Measurements from ENCODE around the gene DDX19B. TPM values are rescaled to one million over a fixed set of nuclear protein-coding genes. Genes with fewer than 3 reads are reported as not detected.
"Not testable (repeated sequence)": the region's sequence is repeated elsewhere in the genome, so short reads cannot be mapped to it uniquely, and the experiment has no call there.

Gene DDX19B
- total and polyA plus RNA-seq, 8 donors = 9.8 to 34.3 (median 23.1) TPM

DNA sequence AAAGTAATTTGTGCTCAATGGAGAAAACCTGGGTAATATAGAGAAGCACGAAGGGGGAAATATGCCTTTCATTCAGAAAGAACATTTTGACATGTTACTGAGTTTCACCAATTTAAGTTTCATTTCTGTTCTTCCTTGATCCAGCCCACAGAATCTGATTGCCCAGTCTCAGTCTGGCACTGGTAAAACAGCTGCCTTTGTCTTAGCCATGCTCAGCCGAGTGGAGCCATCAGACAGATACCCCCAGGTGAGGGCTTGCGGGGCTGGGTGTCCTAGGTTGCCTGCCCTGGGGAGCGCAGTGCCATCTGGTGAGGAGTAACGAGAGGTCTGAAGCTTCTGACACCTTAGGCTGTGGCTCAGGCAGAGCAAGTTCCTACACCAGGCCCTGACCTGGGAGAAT is 65.4 kb downstream of the DDX19B start:
- no peaks in the 10 kb centered on the region for H3K9me3 ChIP-seq
- no peak for TF ChIP-seq EP300 (IDR thresholded peaks at IDR 0.05)
- TF ChIP-seq, protein P1, sequence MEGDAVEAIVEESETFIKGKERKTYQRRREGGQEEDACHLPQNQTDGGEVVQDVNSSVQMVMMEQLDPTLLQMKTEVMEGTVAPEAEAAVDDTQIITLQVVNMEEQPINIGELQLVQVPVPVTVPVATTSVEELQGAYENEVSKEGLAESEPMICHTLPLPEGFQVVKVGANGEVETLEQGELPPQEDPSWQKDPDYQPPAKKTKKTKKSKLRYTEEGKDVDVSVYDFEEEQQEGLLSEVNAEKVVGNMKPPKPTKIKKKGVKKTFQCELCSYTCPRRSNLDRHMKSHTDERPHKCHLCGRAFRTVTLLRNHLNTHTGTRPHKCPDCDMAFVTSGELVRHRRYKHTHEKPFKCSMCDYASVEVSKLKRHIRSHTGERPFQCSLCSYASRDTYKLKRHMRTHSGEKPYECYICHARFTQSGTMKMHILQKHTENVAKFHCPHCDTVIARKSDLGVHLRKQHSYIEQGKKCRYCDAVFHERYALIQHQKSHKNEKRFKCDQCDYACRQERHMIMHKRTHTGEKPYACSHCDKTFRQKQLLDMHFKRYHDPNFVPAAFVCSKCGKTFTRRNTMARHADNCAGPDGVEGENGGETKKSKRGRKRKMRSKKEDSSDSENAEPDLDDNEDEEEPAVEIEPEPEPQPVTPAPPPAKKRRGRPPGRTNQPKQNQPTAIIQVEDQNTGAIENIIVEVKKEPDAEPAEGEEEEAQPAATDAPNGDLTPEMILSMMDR (IDR thresholded peaks at IDR 0.05) = no peak
- no peak for TF ChIP-seq POLR2AphosphoS5 (IDR thresholded peaks at IDR 0.05)
- TF ChIP-seq POLR2A (IDR thresholded peaks at IDR 0.05) = no peak
- no peaks in the 10 kb centered on the region for H3K4me1 ChIP-seq
- intact Hi-C loops (cut with DNase I; ENCODE audit: low total_unique reads) = no loop called here
- no peak for DNase-seq
- H3K4me3 ChIP-seq = no peak overlapping the region
- WGBS, 5 donors = 90 to 92% (median 91%) methylated on average over 5 of the region's 5 CpGs
- H3K27me3 ChIP-seq = no peaks in the 10 kb centered on the region
- peaks cover 70 to 100% (median 100%) of the 10 kb centered on the region in 4 donors for H3K36me3 ChIP-seq
- H3K27ac ChIP-seq = no peak overlapping the region

DNA sequence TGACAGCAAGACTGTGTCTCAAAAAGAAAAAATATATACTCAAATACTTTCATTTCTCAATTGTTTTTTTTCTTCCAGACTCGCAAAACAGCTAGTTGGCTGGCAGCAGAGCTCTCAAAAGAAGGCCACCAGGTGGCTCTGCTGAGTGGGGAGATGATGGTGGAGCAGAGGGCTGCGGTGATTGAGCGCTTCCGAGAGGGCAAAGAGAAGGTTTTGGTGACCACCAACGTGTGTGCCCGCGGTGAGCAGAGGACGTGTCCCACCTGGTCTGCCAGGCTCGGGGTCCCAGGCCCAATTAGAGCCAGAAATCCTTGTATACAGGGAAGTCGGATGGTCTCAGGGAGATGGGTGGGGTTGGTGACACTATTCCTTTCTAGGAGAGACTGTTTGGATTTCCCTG is 71.2 kb downstream of the DDX19B start:
- H3K36me3 ChIP-seq = peaks cover 48 to 96% (median 95%) of the 10 kb centered on the region in 4 donors
- H3K4me3 ChIP-seq; H3K27ac ChIP-seq; H3K9me3 ChIP-seq; intact Hi-C loops (cut with DNase I; ENCODE audit: low total_unique reads); H3K27me3 ChIP-seq: not testable (repeated sequence)
- H3K4me1 ChIP-seq = peaks cover 0 to 16% (median 12%) of the 10 kb centered on the region in 4 donors
- DNase-seq = peak in 1 of 2 donors; percentile 32
- TF ChIP-seq, protein P1 (IDR thresholded peaks at IDR 0.05) = peak in 4 of 7 experiments; percentile 41 to 63 (median 53)
- 33 to 43% (median 37%) methylated on average over 8 to 10 of the region's 10 CpGs for WGBS, 5 donors

DNA sequence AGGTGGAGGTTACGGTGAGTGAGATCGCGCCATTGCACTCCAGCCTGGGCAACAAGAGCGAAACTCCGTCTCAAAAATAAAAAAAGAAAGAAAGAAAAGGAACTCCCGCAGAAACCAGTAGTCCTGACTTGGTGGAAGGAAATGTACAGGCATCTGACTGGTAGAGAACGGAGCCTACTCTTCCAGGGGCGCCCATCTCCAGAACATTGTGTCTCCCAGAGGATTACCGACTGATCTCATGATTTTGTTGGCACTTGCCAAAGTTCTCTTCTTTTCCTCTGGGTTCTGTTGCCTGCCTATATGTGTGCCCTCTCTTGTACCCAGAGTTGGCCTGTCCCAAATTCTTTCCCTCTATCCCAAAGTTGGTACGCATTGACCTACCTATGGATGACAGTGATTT is 71.9 kb downstream of the DDX19B start:
- TF ChIP-seq EP300 (IDR thresholded peaks at IDR 0.05) (no peak), POLR2AphosphoS5 (IDR thresholded peaks at IDR 0.05) (no peak), POLR2A (IDR thresholded peaks at IDR 0.05) (no peak)
- TF ChIP-seq, protein P1 (IDR thresholded peaks at IDR 0.05) = no peak
- H3K4me3 ChIP-seq = no peak overlapping the region
- H3K4me1 ChIP-seq = peaks cover 0 to 24% (median 17%) of the 10 kb centered on the region in 4 donors
- 91 to 100% (median 93%) methylated on average over 10 of the region's 10 CpGs for WGBS, 5 donors
- intact Hi-C loops (cut with DNase I; ENCODE audit: low total_unique reads) = no loop called here
- no peaks in the 10 kb centered on the region for H3K9me3 ChIP-seq
- H3K27me3 ChIP-seq = no peaks in the 10 kb centered on the region
- no peak for DNase-seq
- peaks cover 40 to 96% (median 95%) of the 10 kb centered on the region in 4 donors for H3K36me3 ChIP-seq
- H3K27ac ChIP-seq = no peak overlapping the region

DNA sequence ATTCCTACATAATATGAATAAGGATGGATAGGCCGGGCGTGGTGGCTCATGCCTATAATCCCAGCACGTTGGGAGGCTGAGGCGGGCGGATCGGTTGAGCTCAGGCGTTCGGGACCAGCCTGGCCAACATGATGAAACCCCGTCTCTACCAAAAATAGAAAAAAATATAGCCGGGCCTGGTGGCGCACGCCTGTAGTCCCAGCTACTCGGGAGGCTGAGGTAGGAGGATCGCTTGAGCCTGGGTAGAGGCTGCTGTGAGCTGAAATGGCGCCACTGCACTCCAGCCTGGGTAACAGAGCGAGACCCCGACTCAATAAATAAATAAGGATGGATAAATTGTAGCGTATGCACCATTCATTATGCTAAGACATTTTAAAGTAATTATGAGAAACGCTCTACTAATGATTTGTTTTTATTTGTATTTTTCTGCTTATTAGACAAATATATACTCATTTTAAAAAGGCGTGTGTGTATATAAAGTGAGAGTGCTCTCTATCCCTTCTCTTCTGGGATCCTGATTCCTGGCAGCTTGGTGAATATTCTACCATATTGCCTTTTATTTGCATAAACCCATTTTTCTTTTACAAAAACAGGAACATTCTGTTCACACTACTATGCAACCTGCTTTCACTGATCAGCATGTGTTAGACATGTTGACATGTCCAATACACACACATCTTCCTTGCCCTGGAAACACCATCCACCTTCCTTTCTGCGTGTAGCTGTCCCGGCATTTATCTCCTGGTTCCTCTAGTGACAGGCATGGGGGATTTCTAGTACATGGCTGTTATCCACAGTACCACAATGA is 74.1 kb downstream of the DDX19B start:
- no peak for DNase-seq
- TF ChIP-seq POLR2A (IDR thresholded peaks at IDR 0.05) (no peak), EP300 (IDR thresholded peaks at IDR 0.05) (no peak), POLR2AphosphoS5 (IDR thresholded peaks at IDR 0.05) (no peak)
- TF ChIP-seq, protein P1 (IDR thresholded peaks at IDR 0.05) = no peak
- intact Hi-C loops (cut with DNase I; ENCODE audit: low total_unique reads) = no loop called here
- Histone ChIP-seq H3K27ac (no peak overlapping the region), H3K36me3 (peaks cover 29 to 85% (median 82%) of the 10 kb centered on the region in 4 donors), H3K4me1 (peaks cover 0 to 26% (median 18%) of the 10 kb centered on the region in 4 donors), H3K4me3 (no peak overlapping the region), H3K27me3 (no peaks in the 10 kb centered on the region), H3K9me3 (no peaks in the 10 kb centered on the region)
- WGBS, 5 donors = 93 to 97% (median 97%) methylated on average over 22 of the region's 22 CpGs

Measured in stomach (tissue), 9 donors.